HG03521 (cell line): ENCODE data around the gene ATXN10.

ENCODE experiments used
- ATAC-seq: cut with Tn5 transposase; IDR thresholded peaks from one replicate; pipeline ENCODE4 v1.9.1; 2021; ENCODE audit warnings: mild to moderate bottlenecking, moderate library complexity; ENCODE audit not compliant: unreplicated experiment

Gene ATXN10

DNA sequence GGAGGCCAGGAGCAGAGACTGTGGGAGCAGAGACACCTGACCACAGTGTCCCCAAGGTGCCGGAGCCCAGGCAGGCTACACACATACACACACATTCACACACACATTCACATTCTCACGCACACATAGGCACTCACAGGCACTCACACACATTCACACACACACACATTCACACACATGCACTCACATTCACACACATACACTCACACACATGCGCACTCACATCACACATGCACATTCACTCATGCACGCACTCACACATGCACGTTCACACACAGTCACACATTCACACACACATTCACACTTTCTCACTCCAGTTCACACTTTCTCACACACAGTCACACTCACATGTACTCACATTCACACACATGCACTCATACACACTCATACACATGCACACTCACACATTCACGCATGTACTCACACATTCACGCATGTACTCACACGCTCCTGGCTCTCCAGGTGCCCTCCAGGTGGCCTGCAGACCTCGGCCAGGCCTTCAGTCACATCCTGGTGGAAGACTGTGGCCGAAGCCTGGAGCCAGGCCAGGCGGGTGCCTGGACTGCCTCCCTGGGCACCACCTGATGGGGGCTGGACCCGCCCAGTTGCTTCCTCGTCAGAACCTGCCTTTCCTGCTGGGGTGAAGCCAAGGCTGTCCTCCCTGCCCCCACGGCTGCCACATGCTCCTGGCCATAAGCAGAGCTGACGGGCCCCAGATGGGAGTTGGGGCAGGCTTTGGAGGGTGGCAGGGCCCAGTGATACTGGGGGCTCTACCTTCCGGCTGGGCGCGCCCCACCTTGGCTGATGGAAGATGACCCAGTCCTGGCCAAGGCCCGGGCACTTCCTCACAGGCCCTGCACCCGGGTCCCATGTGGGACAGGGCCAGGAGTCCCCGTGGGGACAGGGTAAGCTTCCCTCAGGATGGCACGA is 215.8 kb downstream of the ATXN10 start:
- no peak for ATAC-seq

DNA sequence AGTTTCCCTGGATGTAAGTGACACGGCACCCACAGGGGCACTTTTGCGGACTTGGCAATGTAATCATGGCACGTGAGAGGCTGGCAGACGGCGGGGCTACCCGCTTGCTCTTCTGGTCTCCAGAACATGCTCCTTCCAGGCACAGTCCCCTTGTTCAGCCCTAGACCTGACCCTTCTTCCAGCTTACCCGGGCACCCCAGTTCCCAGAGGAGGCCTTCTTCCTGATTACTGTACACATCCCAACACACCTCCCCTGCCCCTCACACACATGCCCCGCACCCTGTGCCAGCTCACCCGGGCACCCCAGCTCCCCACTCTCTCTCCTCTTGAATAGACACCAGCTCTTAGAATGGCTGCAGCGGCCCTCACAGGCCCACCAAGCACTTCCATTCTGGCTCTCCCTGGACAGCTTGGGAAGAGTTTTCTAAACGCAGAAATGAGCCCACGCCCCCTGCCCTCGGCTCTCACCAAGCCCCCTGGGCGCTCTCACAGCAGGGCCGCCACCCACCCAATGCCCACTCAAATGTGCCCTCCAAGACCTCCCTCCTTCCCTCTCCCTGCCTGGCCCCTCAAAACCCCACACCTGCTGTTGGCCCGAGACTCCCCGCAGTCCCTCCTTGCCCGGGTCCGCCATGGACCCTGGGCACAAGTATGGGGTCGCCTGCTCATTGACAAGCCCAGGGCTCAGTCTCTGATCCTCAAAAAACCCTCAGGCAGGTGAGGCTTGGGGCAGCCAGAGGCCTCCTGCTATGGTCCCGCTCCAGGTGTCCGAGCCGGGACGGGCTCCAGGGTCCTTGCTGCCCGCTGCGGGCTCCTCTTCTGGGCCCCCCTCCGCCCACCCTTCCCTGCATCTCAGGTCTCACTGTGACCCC is 216.8 kb downstream of the ATXN10 start:
- no peak for ATAC-seq

DNA sequence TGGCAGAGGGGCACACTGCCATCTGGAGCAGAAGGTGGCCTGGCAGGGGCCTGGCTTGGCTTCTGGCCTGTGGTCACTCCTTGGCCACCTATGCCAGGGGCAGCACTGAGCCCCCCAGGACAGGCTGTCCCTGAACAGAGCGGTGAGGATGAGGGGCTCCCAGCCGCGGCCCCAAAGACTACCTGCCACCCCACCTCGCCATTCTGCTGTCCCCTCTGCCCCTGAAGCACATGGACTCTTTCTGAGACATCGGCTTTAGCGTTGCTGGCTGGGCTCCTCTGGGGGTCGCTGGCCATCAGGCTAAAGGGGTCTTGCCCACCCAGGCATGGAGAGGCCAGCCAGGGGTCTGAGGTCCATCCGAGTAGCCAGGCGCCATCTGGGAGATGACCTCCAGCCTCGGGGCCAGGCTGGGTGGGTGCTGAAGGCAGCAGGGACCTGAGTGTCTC is 217.5 kb downstream of the ATXN10 start:
- no peak for ATAC-seq

DNA sequence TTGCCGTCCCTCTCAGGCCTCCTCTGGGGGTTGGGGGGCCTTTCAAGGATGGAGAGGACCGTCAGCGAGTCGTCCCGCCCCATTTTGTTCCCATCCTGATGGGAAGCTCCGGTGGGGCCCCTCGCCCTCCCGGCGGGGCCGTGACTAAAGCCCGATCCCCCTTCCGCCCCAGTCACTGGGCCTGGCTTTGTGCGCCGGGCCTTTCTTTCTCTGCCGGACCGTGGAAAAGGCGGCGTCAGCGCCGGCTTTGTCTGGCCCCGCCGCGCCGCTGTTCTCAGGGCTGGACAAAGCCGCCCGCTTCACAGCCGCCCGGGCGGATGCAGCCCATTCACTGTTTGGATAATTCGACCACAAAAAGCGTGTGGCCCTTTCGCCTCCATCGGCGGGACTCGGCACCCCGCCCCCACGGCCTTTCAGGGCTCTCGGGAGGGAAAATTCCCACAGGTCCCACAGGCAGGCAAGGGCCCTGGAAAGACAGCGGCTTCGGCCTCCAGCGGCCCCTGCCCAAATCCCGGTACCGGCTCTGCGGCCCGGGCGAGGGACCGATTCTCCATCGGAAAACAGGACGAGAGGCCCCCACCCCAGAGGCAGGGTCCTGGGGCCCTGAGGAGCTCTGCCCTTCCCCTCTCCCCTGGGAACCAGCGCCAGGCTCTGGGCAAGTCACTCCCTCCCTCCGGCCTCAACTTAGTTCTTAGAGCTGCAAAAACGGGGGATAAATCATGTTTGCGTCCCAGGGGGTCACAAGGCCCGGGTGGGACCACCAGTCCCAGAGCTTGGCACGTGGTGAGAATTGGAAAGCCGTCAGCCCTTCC is 218.1 kb downstream of the ATXN10 start:
- no peak for ATAC-seq

DNA sequence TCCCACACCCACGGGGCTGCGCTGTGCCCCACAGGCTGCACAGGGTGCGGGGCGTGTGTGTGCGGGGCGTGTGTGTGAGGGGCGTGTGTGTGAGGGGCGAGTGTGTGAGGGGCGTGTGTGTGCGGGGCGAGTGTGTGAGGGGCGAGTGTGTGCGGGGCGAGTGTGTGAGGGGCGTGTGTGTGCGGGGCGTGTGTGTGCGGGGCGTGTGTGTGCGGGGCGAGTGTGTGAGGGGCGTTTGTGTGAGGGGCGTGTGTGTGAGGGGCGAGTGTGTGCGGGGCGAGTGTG is 218.7 kb downstream of the ATXN10 start:
- no peak for ATAC-seq

DNA sequence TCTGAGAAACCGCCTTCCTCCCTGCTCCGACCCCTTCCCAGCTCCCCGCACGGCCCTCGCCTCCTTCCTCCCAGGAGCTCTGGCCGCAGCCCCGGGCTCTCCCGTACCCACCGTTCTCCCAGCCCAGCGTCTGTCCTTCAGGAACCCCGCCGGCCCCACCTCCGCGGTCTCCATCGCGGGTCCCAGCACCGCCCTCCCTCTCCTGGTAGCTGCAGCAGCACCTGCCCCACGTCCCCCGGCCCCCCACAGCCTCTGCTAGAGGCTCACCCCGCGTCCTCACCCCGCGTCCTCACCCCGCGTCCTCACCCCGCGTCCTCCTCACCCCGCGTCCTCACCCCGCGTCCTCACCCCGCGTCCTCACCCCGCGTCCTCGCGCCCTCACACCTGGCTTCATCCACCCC is 219.4 kb downstream of the ATXN10 start:
- no peak for ATAC-seq

DNA sequence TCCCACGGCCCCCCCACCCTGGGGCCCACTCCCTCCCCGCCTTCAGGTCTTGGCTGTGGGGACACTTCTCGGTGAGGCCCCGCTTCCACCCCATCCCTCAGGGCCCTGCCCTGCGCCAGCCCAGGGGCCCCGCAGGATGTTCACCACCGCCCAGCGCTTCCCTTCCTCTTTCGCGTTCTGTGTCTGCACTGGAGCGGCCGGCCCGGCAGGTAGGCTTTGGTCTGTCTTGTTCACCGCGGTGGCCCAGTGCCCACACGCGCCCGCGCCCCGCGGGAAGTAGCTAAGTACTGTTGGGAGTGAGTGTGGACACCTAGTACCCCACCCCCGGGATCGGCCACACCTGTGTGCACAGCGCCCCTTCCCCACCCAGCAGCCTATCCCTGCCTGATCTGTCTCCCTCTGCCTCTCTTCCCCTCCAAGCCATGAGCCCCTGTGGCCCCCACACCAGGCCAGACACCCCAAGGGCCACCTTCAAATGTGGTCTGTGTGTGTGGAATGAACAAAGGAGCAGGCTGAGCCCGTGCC is 219.9 kb downstream of the ATXN10 start:
- no peak for ATAC-seq

DNA sequence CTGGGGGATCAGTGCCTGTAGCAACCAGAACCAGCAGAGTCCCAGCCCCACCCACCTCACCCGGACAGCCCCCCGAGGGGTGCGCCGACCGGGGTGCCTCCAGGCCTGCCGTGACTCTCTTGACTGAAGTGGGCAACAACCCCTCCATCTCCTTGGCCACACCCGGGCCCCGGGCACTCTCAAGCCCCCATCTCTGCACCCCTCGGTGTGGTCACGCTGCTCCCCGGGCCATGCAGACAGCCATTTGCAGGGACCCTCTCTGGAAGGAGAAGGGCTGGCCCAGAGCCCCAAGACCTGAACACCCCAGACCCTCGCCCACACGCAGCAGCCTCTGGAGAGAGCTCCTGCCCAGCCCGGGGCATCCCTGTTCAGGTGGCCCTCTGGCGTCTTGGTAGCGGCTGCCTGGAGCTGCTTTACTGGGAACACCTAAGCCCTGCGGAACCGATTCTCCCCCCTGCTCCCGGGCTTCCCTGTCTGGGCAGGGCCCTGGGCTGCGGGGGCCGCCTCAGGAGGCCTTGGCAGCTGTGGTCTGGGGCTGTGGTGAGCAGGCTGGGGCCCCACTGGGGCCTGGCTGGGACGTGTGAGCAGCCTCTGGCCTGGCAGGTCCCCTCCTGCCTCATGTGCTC is 220.5 kb downstream of the ATXN10 start:
- ATAC-seq = no peak

DNA sequence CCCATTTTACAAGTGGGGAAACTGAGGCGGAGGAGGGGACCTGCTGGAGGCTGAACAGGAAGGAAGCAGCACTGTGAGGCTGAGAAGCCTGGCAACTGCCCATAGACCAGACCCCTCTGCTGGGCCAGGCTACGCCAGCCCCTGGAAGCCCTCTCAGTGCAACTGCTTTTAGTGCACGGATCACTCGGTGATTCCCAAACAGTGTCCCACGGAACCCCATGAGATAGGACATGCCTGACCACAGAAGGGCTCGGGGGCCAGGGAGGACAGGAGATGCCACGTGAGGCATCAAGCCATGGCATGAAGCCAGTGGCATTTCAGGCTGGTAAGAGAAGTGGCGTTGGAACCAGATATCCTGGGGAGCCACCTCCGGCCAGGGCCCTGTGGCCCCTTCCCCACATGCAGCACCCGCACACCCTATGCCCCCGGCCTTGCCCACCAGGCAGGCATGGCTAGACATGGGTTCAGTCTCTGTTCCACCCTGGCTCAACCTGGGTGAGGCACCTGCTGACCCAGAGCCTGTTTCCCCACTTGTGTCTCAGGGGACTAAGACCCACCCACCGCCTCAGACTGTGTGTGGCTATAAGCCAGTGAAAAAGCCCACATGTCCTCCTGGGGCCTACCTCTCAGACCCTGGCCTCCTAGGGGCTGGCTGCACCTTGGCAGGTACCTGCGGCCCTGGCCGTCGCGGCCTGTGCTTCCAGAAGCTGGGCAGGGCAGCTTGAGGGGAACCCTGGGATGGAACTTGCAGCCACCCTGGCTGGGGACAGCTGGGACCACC is 221.2 kb downstream of the ATXN10 start:
- no peak for ATAC-seq

DNA sequence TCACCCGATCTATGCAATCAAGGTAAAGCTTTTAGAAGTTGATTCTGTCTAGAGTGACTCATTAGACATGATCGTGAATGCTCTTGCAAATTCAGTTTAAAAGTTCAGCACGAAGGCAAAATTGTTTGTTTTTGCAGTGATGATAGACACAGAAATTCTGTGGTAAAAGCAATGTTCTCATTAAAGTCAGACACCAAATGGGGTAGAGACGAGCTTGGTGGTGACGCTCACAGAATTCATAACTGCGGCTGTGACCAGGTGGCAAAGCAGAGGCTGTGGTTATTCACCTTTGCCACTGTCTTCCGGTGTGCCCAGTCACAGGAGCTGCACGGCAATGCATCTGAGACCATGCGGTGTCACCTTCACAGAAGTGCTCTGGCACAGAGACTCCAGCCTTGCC is 221.9 kb downstream of the ATXN10 start:
- no peak for ATAC-seq
